ENCODE measurements around the gene SLC19A3.

SLC19A3 gene

DNA sequence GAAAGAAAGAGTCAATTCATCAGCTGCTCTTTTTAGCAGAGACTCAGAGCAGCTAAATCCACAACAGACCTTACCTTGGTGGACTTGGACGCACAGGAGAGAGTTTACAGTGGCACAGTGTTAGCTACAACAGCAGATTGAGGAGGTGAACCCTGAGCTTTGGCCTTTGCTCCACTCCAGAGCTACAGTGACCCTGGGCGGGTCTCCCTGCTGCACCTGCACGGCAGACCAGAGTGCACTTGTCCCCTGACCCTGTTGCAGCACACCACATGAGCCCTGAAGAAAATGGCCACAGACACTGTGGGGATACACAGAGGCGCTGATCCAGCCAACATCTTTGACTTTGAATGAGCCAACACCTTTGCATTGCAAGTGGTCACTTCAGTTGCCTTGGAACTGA is 11.0 kb downstream of the SLC19A3 start:
- H3K79me2 ChIP-seq (ENCODE audit: control insufficient read depth, low read length), result no peaks in the 10 kb centered on the region
- H3K36me3 ChIP-seq (ENCODE audit: control insufficient read depth, low read length), result no peaks in the 10 kb centered on the region
- no peaks in the 10 kb centered on the region for H3K4me1 ChIP-seq (ENCODE audit: control insufficient read depth, low read length)
- no peaks in the 10 kb centered on the region for H3F3A ChIP-seq (ENCODE audit: control insufficient read depth, insufficient read depth)
- no peak overlapping the region for H3K4me2 ChIP-seq (ENCODE audit: low read length)
- TF ChIP-seq, protein P1, sequence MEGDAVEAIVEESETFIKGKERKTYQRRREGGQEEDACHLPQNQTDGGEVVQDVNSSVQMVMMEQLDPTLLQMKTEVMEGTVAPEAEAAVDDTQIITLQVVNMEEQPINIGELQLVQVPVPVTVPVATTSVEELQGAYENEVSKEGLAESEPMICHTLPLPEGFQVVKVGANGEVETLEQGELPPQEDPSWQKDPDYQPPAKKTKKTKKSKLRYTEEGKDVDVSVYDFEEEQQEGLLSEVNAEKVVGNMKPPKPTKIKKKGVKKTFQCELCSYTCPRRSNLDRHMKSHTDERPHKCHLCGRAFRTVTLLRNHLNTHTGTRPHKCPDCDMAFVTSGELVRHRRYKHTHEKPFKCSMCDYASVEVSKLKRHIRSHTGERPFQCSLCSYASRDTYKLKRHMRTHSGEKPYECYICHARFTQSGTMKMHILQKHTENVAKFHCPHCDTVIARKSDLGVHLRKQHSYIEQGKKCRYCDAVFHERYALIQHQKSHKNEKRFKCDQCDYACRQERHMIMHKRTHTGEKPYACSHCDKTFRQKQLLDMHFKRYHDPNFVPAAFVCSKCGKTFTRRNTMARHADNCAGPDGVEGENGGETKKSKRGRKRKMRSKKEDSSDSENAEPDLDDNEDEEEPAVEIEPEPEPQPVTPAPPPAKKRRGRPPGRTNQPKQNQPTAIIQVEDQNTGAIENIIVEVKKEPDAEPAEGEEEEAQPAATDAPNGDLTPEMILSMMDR (IDR thresholded peaks at IDR 0.05; ENCODE audit: low read depth, low read length, poor library complexity, severe bottlenecking), result no peak
- TF ChIP-seq EZH2phosphoT487 (IDR thresholded peaks at IDR 0.05; ENCODE audit: borderline replicate concordance, low read length), result no peak
- H3K27ac ChIP-seq (ENCODE audit: low read depth, low read length), result no peak overlapping the region
- no peak overlapping the region for H3K4me3 ChIP-seq (ENCODE audit: low read length)
- no peaks in the 10 kb centered on the region for H4K20me1 ChIP-seq (ENCODE audit: control insufficient read depth, insufficient read depth, low read depth, low read length)
- no peaks in the 10 kb centered on the region for H3K9me2 ChIP-seq (replicated peaks; ENCODE audit: control insufficient read depth, low read length)
- no peaks in the 10 kb centered on the region for H3K27me3 ChIP-seq (ENCODE audit: control insufficient read depth, low read length)
- H3K9me3 ChIP-seq (ENCODE audit: control insufficient read depth, insufficient read depth, low read length), result no peaks in the 10 kb centered on the region

DNA sequence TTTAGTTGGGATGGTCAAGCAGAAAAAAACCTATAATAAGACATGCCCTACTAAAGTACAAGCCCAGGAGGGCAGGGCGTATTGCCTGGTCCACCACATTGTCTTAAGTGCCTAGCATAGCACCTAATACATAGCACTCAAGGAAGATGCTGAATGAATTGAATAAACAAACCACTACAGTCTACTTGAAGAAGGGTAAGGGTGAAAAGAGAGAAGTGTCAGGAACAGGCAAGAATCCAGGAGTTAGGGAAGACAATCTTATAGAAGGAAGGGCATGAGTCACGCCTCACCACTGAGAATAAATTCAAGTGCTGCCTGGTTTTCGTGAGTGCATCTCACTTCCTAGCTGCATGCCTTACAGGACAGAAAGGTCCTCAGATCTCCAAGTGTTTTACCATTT is 13.9 kb downstream of the SLC19A3 start:
- no peaks in the 10 kb centered on the region for H3K9me2 ChIP-seq (replicated peaks; ENCODE audit: control insufficient read depth, low read length)
- H3F3A ChIP-seq (ENCODE audit: control insufficient read depth, insufficient read depth), result no peaks in the 10 kb centered on the region
- no peak overlapping the region for H3K4me2 ChIP-seq (ENCODE audit: low read length)
- H4K20me1 ChIP-seq (ENCODE audit: control insufficient read depth, insufficient read depth, low read depth, low read length), result no peaks in the 10 kb centered on the region
- H3K27me3 ChIP-seq (ENCODE audit: control insufficient read depth, low read length), result no peaks in the 10 kb centered on the region
- TF ChIP-seq, protein P1 (IDR thresholded peaks at IDR 0.05; ENCODE audit: low read depth, low read length, poor library complexity, severe bottlenecking), result no peak
- no peak for TF ChIP-seq EZH2phosphoT487 (IDR thresholded peaks at IDR 0.05; ENCODE audit: borderline replicate concordance, low read length)
- no peak overlapping the region for H3K27ac ChIP-seq (ENCODE audit: low read depth, low read length)
- H3K4me1 ChIP-seq (ENCODE audit: control insufficient read depth, low read length), result no peaks in the 10 kb centered on the region
- no peaks in the 10 kb centered on the region for H3K36me3 ChIP-seq (ENCODE audit: control insufficient read depth, low read length)
- H3K79me2 ChIP-seq (ENCODE audit: control insufficient read depth, low read length), result no peaks in the 10 kb centered on the region
- H3K9me3 ChIP-seq (ENCODE audit: control insufficient read depth, insufficient read depth, low read length), result no peaks in the 10 kb centered on the region
- no peak overlapping the region for H3K4me3 ChIP-seq (ENCODE audit: low read length)

DNA sequence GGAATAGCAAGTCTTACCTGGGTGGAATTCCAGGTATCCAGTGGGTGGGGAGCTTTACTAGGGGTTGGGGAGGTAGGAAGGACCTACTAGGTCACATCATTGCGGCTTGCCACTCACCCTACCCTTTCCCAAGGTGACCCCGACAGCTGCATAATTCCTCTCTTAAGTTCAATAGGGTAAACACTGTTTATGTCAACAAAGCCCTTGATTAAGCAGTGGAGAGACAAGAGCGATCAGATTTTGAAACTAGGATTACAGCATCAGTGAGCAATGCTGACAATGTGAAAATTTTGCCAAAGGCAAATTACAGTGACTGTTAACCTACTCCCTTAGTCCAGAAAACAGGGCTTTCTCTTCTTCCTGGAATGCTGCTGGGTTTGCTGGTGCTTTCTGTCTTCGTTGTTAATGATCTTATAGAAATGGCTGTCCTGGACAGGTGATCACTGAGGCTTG is 14.5 kb downstream of the SLC19A3 start:
- H4K20me1 ChIP-seq (ENCODE audit: control insufficient read depth, insufficient read depth, low read depth, low read length), result no peaks in the 10 kb centered on the region
- H3K9me3 ChIP-seq (ENCODE audit: control insufficient read depth, insufficient read depth, low read length), result no peaks in the 10 kb centered on the region
- H3K27ac ChIP-seq (ENCODE audit: low read depth, low read length), result no peak overlapping the region
- no peaks in the 10 kb centered on the region for H3K9me2 ChIP-seq (replicated peaks; ENCODE audit: control insufficient read depth, low read length)
- H3K4me1 ChIP-seq (ENCODE audit: control insufficient read depth, low read length), result no peaks in the 10 kb centered on the region
- no peaks in the 10 kb centered on the region for H3K79me2 ChIP-seq (ENCODE audit: control insufficient read depth, low read length)
- no peaks in the 10 kb centered on the region for H3F3A ChIP-seq (ENCODE audit: control insufficient read depth, insufficient read depth)
- no peak overlapping the region for H3K4me2 ChIP-seq (ENCODE audit: low read length)
- no peak for TF ChIP-seq EZH2phosphoT487 (IDR thresholded peaks at IDR 0.05; ENCODE audit: borderline replicate concordance, low read length)
- TF ChIP-seq, protein P1 (IDR thresholded peaks at IDR 0.05; ENCODE audit: low read depth, low read length, poor library complexity, severe bottlenecking), result no peak
- H3K36me3 ChIP-seq (ENCODE audit: control insufficient read depth, low read length), result no peaks in the 10 kb centered on the region
- no peaks in the 10 kb centered on the region for H3K27me3 ChIP-seq (ENCODE audit: control insufficient read depth, low read length)
- H3K4me3 ChIP-seq (ENCODE audit: low read length), result no peak overlapping the region

DNA sequence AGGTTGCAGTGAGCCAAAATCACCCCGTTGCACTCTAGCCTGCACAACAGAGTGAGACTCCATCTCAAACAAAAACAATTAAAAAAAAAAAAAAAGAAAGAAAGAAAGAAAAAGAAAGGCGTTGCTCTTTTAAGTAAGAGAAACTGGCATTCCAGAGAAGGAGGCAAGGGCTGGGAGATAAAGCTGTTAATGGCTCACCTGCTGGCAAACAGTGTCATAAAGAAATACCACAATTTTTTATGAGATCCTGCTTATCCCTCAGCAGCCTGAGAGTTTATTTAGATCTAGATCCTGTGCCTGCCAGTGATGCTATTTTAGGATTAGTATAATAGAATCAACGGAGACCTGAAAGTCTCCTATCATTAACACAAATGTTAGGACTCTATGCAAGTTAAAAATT is 16.3 kb downstream of the SLC19A3 start:
- Histone ChIP-seq H4K20me1 (ENCODE audit: control insufficient read depth, insufficient read depth, low read depth, low read length) (no peaks in the 10 kb centered on the region), H3K9me2 (replicated peaks; ENCODE audit: control insufficient read depth, low read length) (no peaks in the 10 kb centered on the region), H3K4me3 (ENCODE audit: low read length) (no peak overlapping the region), H3K4me1 (ENCODE audit: control insufficient read depth, low read length) (no peaks in the 10 kb centered on the region), H3K27ac (ENCODE audit: low read depth, low read length) (no peak overlapping the region), H3K36me3 (ENCODE audit: control insufficient read depth, low read length) (no peaks in the 10 kb centered on the region), H3F3A (ENCODE audit: control insufficient read depth, insufficient read depth) (no peaks in the 10 kb centered on the region), H3K79me2 (ENCODE audit: control insufficient read depth, low read length) (no peaks in the 10 kb centered on the region), H3K9me3 (ENCODE audit: control insufficient read depth, insufficient read depth, low read length) (no peaks in the 10 kb centered on the region), H3K27me3 (ENCODE audit: control insufficient read depth, low read length) (no peaks in the 10 kb centered on the region), H3K4me2 (ENCODE audit: low read length) (no peak overlapping the region)
- TF ChIP-seq, protein P1 (IDR thresholded peaks at IDR 0.05; ENCODE audit: low read depth, low read length, poor library complexity, severe bottlenecking), result no peak
- no peak for TF ChIP-seq EZH2phosphoT487 (IDR thresholded peaks at IDR 0.05; ENCODE audit: borderline replicate concordance, low read length)

Measured in DOHH2 (cell line).